ENCODE data around the gene CCNY.
"Not testable (repeated sequence)": the region's sequence is repeated elsewhere in the genome, so short reads cannot be mapped to it uniquely, and the experiment has no call there.

Gene CCNY

GRCh38 chr10:35412900-35413491, 76.7 kb downstream of the CCNY start:
- no peak for ATAC-seq (replicated peaks; ENCODE audit: extremely low read depth, poor library complexity, severe bottlenecking)
- Mint-ChIP-seq H3K4me3 (no peak overlapping the region), H3K4me1 (peaks cover 63% of the 10 kb centered on the region)

GRCh38 chr10:35413985-35414861, 77.9 kb downstream of the CCNY start:
- no peak for ATAC-seq (replicated peaks; ENCODE audit: extremely low read depth, poor library complexity, severe bottlenecking)
- H3K4me1 Mint-ChIP-seq, result peaks cover 63% of the 10 kb centered on the region

More at GRCh38 chr10:35412900-35413491, 76.7 kb downstream of the CCNY start:
- no peak for DNase-seq (ENCODE audit: low spot score in 2 of 2)
- H3K36me3 Mint-ChIP-seq (ENCODE audit: insufficient read depth), result peaks cover 1% of the 10 kb centered on the region
- H3K9me3 Mint-ChIP-seq, result no peaks in the 10 kb centered on the region
- no peaks in the 10 kb centered on the region for H3K27me3 Mint-ChIP-seq
- no peak overlapping the region for H3K27ac Mint-ChIP-seq (ENCODE audit: low read depth)

GRCh38 chr10:35415505-35415904, 79.2 kb downstream of the CCNY start:
- Mint-ChIP-seq H3K27ac (ENCODE audit: low read depth) (peak overlapping the region; percentile 21), H3K36me3 (ENCODE audit: insufficient read depth) (peaks cover 1% of the 10 kb centered on the region), H3K9me3 (no peaks in the 10 kb centered on the region), H3K27me3 (no peaks in the 10 kb centered on the region), H3K4me3 (no peak overlapping the region), H3K4me1 (peaks cover 64% of the 10 kb centered on the region)
- ATAC-seq (replicated peaks; ENCODE audit: extremely low read depth, poor library complexity, severe bottlenecking) (no peak), DNase-seq (ENCODE audit: low spot score in 2 of 2) (no peak)

More at GRCh38 chr10:35413985-35414861, 77.9 kb downstream of the CCNY start:
- H3K36me3 Mint-ChIP-seq (ENCODE audit: insufficient read depth), result peaks cover 1% of the 10 kb centered on the region
- H3K9me3 Mint-ChIP-seq, result no peaks in the 10 kb centered on the region
- no peak overlapping the region for H3K4me3 Mint-ChIP-seq
- H3K27ac Mint-ChIP-seq (ENCODE audit: low read depth), result peak overlapping the region; percentile 57
- DNase-seq (ENCODE audit: low spot score in 2 of 2), result no peak
- no peaks in the 10 kb centered on the region for H3K27me3 Mint-ChIP-seq

GRCh38 chr10:35416619-35417312, 80.5 kb downstream of the CCNY start:
- Mint-ChIP-seq H3K4me1 (peaks cover 68% of the 10 kb centered on the region), H3K36me3 (ENCODE audit: insufficient read depth) (peaks cover 3% of the 10 kb centered on the region), H3K27me3 (no peaks in the 10 kb centered on the region), H3K27ac (ENCODE audit: low read depth) (peak overlapping the region; percentile 21), H3K9me3 (no peaks in the 10 kb centered on the region), H3K4me3 (no peak overlapping the region)
- ATAC-seq (replicated peaks; ENCODE audit: extremely low read depth, poor library complexity, severe bottlenecking) (no peak), DNase-seq (ENCODE audit: low spot score in 2 of 2) (no peak)

- peak overlapping the region; percentile 11 for H3K27ac Mint-ChIP-seq (ENCODE audit: low read depth)
- H3K36me3 Mint-ChIP-seq (ENCODE audit: insufficient read depth), result peaks cover 3% of the 10 kb centered on the region
- no peaks in the 10 kb centered on the region for H3K9me3 Mint-ChIP-seq
- H3K4me3 Mint-ChIP-seq, result no peak overlapping the region
- peaks cover 69% of the 10 kb centered on the region for H3K4me1 Mint-ChIP-seq
- ATAC-seq (replicated peaks; ENCODE audit: extremely low read depth, poor library complexity, severe bottlenecking) (no peak), DNase-seq (ENCODE audit: low spot score in 2 of 2) (no peak)
- no peaks in the 10 kb centered on the region for H3K27me3 Mint-ChIP-seq
Observed at GRCh38 chr10:35417313-35417625, 81.0 kb downstream of the CCNY start.

- no peaks in the 10 kb centered on the region for H3K27me3 Mint-ChIP-seq
- peaks cover 3% of the 10 kb centered on the region for H3K36me3 Mint-ChIP-seq (ENCODE audit: insufficient read depth)
- no peaks in the 10 kb centered on the region for H3K9me3 Mint-ChIP-seq
- no peak for ATAC-seq (replicated peaks; ENCODE audit: extremely low read depth, poor library complexity, severe bottlenecking)
- H3K27ac Mint-ChIP-seq (ENCODE audit: low read depth), result peak overlapping the region; percentile 11
- H3K4me1 Mint-ChIP-seq, result peaks cover 69% of the 10 kb centered on the region
- no peak overlapping the region for H3K4me3 Mint-ChIP-seq
- no peak for DNase-seq (ENCODE audit: low spot score in 2 of 2)
Observed at GRCh38 chr10:35417795-35418194, 81.5 kb downstream of the CCNY start.

GRCh38 chr10:35418580-35418979, 82.3 kb downstream of the CCNY start:
- not testable (repeated sequence) for H3K27me3 Mint-ChIP-seq; H3K36me3 Mint-ChIP-seq (ENCODE audit: insufficient read depth); H3K4me3 Mint-ChIP-seq; ATAC-seq (replicated peaks; ENCODE audit: extremely low read depth, poor library complexity, severe bottlenecking); DNase-seq (ENCODE audit: low spot score in 2 of 2); H3K9me3 Mint-ChIP-seq; H3K27ac Mint-ChIP-seq (ENCODE audit: low read depth)
- H3K4me1 Mint-ChIP-seq, result peaks cover 69% of the 10 kb centered on the region

GRCh38 chr10:35420044-35420443, 83.7 kb downstream of the CCNY start:
- H3K9me3 Mint-ChIP-seq, result no peaks in the 10 kb centered on the region
- no peaks in the 10 kb centered on the region for H3K27me3 Mint-ChIP-seq
- peaks cover 65% of the 10 kb centered on the region for H3K4me1 Mint-ChIP-seq
- DNase-seq (ENCODE audit: low spot score in 2 of 2) (no peak), ATAC-seq (replicated peaks; ENCODE audit: extremely low read depth, poor library complexity, severe bottlenecking) (no peak)
- no peak overlapping the region for H3K4me3 Mint-ChIP-seq
- no peak overlapping the region for H3K27ac Mint-ChIP-seq (ENCODE audit: low read depth)
- H3K36me3 Mint-ChIP-seq (ENCODE audit: insufficient read depth), result peaks cover 4% of the 10 kb centered on the region

- no peak overlapping the region for H3K27ac Mint-ChIP-seq (ENCODE audit: low read depth)
Observed at GRCh38 chr10:35420827-35421552, 84.7 kb downstream of the CCNY start.

GRCh38 chr10:35421553-35422178, 85.4 kb downstream of the CCNY start:
- H3K4me1 Mint-ChIP-seq, result peaks cover 61% of the 10 kb centered on the region

More at GRCh38 chr10:35420827-35421552, 84.7 kb downstream of the CCNY start:
- no peak for ATAC-seq (replicated peaks; ENCODE audit: extremely low read depth, poor library complexity, severe bottlenecking)
- Mint-ChIP-seq H3K4me3 (no peak overlapping the region), H3K9me3 (no peaks in the 10 kb centered on the region), H3K36me3 (ENCODE audit: insufficient read depth) (peaks cover 5% of the 10 kb centered on the region), H3K27me3 (no peaks in the 10 kb centered on the region), H3K4me1 (peaks cover 63% of the 10 kb centered on the region)
- no peak for DNase-seq (ENCODE audit: low spot score in 2 of 2)

GRCh38 chr10:35422228-35422627, 85.9 kb downstream of the CCNY start:
- Mint-ChIP-seq H3K4me1 (peaks cover 63% of the 10 kb centered on the region), H3K9me3 (no peaks in the 10 kb centered on the region), H3K27me3 (no peaks in the 10 kb centered on the region), H3K4me3 (no peak overlapping the region), H3K36me3 (ENCODE audit: insufficient read depth) (peaks cover 5% of the 10 kb centered on the region), H3K27ac (ENCODE audit: low read depth) (no peak overlapping the region)
- DNase-seq (ENCODE audit: low spot score in 2 of 2) (no peak), ATAC-seq (replicated peaks; ENCODE audit: extremely low read depth, poor library complexity, severe bottlenecking) (no peak)

More at GRCh38 chr10:35421553-35422178, 85.4 kb downstream of the CCNY start:
- H3K27ac Mint-ChIP-seq (ENCODE audit: low read depth), result no peak overlapping the region
- peaks cover 5% of the 10 kb centered on the region for H3K36me3 Mint-ChIP-seq (ENCODE audit: insufficient read depth)
- no peak for DNase-seq (ENCODE audit: low spot score in 2 of 2)
- no peak overlapping the region for H3K4me3 Mint-ChIP-seq
- no peaks in the 10 kb centered on the region for H3K9me3 Mint-ChIP-seq
- no peak for ATAC-seq (replicated peaks; ENCODE audit: extremely low read depth, poor library complexity, severe bottlenecking)
- H3K27me3 Mint-ChIP-seq, result no peaks in the 10 kb centered on the region

Data from central memory CD8-positive, alpha-beta T cell (primary cell).